BJ (cell line): ENCODE data around the gene PDZD2. TPM values are rescaled to one million over a fixed set of nuclear protein-coding genes. Genes with fewer than 3 reads are reported as not detected.
"Not testable (repeated sequence)": the region's sequence is repeated elsewhere in the genome, so short reads cannot be mapped to it uniquely, and the experiment has no call there.

Experiments
- CTCF ChIA-PET: fragments of 350-600 bp; formaldehyde crosslinking; extraction: SDS; loops from one replicate; lab custom pipeline; 2021; ENCODE audit warnings: antibody characterized with exemption, inconsistent platforms; lab: Yijun Ruan, JAX
- POLR2A ChIA-PET: fragments of 300-600 bp; sonication (Branson Sonifier 250); formaldehyde crosslinking; extraction: SDS; loops from one replicate; lab custom pipeline; 2021; ENCODE audit warnings: antibody characterized with exemption; lab: Charles Lee
- DNase-seq: peaks from one replicate; pipeline ENCODE4 v3.0.0-alpha.2; 2011; ENCODE audit warnings: low read depth
- H3K27me3 ChIP-seq: 2 replicates; pipeline ENCODE4 v1.6.0; 2011; ENCODE audit warnings: low read length; ENCODE audit not compliant: control insufficient read depth, insufficient read depth
- H3K36me3 ChIP-seq: 2 replicates; pipeline ENCODE4 v1.5.1; 2011; ENCODE audit warnings: low read length; ENCODE audit not compliant: control insufficient read depth, insufficient read depth
- H3K4me3 ChIP-seq: 2 replicates; pipeline ENCODE4 v1.5.1; 2011; ENCODE audit warnings: low read depth, mild to moderate bottlenecking, control low read depth, low read length
- CTCF ChIP-seq: IDR thresholded peaks from 2 replicates; pipeline ENCODE4 v1.5.1; 2011; ENCODE audit warnings: low read depth, mild to moderate bottlenecking, control low read depth, inconsistent platforms, low read length, moderate library complexity; ENCODE audit not compliant: insufficient read depth
- polyA plus RNA-seq: library from polyadenylated mRNA; depleted of rRNA; stranded (reverse); fragments of >200 nt; gene quantifications from 2 replicates; pipeline ENCODE4 v1.2.3, GENCODE V29; 2011

The PDZD2 gene
- polyA plus RNA-seq, 1 experiment, result 0.06 TPM

GRCh38 chr5:31678180-31678579, 39.2 kb downstream of the PDZD2 start:
- no peak overlapping the region for H3K4me3 ChIP-seq
- no peak for DNase-seq
- CTCF ChIA-PET, result interaction anchor here (1.3 kb wide), 1 partner anchor 16 kb away, joined by 3 read pairs; no protein-coding TSS in a partner anchor
- H3K27me3 ChIP-seq, result peaks cover 2% of the 10 kb centered on the region
- H3K36me3 ChIP-seq, result no peaks in the 10 kb centered on the region
- TF ChIP-seq CTCF, result no peak
- POLR2A ChIA-PET, result no interaction called here

DNA sequence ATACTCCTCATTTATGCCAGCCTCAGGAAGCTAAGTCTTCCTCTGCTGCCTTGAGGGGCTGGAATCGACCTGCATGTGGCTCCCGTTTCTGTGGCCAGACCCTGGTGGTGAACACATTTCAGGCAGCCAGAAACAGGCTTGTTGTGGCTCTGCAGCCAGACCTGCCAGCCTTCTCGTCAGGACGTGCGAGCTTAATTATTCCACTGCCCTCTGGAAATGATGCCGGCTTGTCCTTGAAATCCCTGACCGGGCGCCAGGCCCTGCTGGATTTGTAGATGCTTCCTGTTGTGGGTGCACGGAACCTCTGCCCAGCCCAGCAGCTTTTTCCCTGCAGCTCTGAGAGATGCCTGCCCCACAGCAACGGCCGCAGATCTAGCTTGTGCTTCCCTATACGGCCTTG, 41.6 kb downstream of the PDZD2 start:
- Histone ChIP-seq H3K36me3 (no peaks in the 10 kb centered on the region), H3K27me3 (peaks cover 2% of the 10 kb centered on the region), H3K4me3 (no peak overlapping the region)
- DNase-seq, result no peak
- ChIA-PET CTCF (no interaction called here), POLR2A (no interaction called here)
- no peak for TF ChIP-seq CTCF

DNA sequence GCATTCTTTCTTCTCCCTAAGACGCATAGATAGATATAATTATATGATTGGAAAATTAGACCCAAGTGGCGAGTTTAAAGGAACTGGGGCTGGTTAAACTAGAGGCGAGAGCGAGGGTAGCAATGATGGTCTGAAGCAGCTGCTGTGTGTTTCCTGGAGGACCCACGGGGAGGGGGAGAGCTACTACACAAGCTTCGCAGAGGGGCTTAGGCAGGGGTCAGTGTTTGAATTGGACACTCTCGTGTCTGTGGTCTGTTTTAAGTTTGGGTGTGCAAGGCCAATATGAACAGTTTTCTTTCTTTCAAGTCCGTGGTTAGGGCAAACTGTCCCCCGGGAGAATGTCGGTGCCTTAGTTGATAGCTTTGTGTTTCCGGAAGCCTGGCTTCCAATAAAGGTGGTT, 43.1 kb downstream of the PDZD2 start:
- CTCF ChIA-PET, result no interaction called here

DNA sequence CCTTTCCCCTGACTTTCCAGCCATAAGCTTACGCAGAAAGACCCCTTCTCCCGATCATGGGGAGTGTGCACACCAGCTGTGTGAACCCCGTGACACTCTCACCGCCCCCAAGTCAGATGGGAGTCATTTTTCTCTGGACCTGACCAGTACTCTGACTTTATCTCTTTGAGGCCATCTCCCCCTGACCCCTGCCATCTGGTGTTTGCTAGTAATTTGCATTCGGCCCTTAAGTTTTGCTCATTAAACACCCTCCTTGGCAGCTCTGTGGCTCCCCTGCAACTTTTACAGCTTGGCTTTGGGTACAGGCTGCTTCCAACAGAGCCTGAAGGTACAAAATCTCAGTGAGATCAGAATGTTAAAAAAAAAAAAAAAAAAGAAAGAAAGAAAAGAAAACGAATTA, 43.9 kb downstream of the PDZD2 start:
- Histone ChIP-seq H3K36me3 (no peaks in the 10 kb centered on the region), H3K27me3 (peaks cover 2% of the 10 kb centered on the region), H3K4me3 (no peak overlapping the region)
- no peak for DNase-seq
- CTCF ChIA-PET, result no interaction called here
- POLR2A ChIA-PET, result no interaction called here
- TF ChIP-seq CTCF, result no peak

More for the DNA sequence above, 43.1 kb downstream of the PDZD2 start:
- POLR2A ChIA-PET, result no interaction called here
- TF ChIP-seq CTCF, result no peak
- Histone ChIP-seq H3K36me3 (no peaks in the 10 kb centered on the region), H3K4me3 (no peak overlapping the region), H3K27me3 (peaks cover 2% of the 10 kb centered on the region)
- DNase-seq, result no peak

DNA sequence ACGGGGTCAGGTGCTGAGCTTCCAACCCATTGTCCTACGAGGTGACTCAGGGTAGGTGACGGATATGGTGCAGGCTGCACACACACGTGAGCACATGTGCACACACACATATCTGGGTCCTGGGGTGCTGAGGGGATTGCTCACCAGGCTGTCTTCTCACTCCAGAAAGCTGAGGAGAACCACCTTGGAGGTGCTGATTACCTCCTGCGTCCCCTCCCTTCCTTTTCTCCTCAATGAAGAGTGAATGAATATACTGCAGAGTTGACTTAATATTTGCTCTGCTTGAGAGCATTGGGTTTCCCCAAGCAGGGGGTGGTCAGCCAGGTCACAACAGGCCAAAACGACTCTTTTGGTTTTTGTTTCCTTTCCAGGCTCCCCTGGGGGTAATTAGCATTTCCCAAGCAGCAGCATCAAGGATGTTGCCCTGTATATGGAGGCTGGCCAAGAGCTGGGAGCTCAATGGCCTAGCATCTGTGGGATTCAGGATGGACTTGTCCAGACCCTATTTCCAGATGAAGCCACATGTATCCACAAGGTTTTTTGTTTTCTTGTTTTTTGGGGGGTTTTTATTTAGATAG, 49.7 kb downstream of the PDZD2 start:
- no peaks in the 10 kb centered on the region for H3K27me3 ChIP-seq
- POLR2A ChIA-PET, result no interaction called here
- CTCF ChIA-PET, result interaction anchor here (1.2 kb wide), 1 partner anchor 50 kb away, joined by 3 read pairs; the partner anchor contains the start of gene PDZD2
- H3K4me3 ChIP-seq, result no peak overlapping the region
- no peak for DNase-seq
- H3K36me3 ChIP-seq, result no peaks in the 10 kb centered on the region
- no peak for TF ChIP-seq CTCF

GRCh38 chr5:31691408-31691807, 52.5 kb downstream of the PDZD2 start:
- H3K4me3 ChIP-seq, DNase-seq, H3K36me3 ChIP-seq, CTCF ChIA-PET, H3K27me3 ChIP-seq, POLR2A ChIA-PET: not testable (repeated sequence)
